ENCODE measurements around the gene HTRA1. TPM values are rescaled to one million over a fixed set of nuclear protein-coding genes. Genes with fewer than 3 reads are reported as not detected.

HTRA1 gene
- total RNA-seq, 4 donors from 2014 or later: 6.3 to 62.2 (median 25.8) TPM

GRCh38 chr10:122490786-122491680, 29.7 kb downstream of the HTRA1 start:
- Histone ChIP-seq H3K27ac (peak overlapping the region in 2 of 4 donors; percentile 70 to 76), H3K4me1 (peaks cover 9 to 99% (median 45%) of the 10 kb centered on the region in 3 donors), H3K9me3 (no peaks in the 10 kb centered on the region), H3K4me3 (no peak overlapping the region), H3K36me3 (no peaks in the 10 kb centered on the region), H3K27me3 (peaks cover 0 to 47% (median 0%) of the 10 kb centered on the region in 4 donors)
- intact Hi-C loops (cut with DNase I): no loop called here
- 40 to 62% methylated on average over 16 to 18 of the region's 26 CpGs for WGBS, 2 donors
- peak in 1 of 6 experiments; percentile 6 for TF ChIP-seq CTCF (IDR thresholded peaks at IDR 0.05)
- TF ChIP-seq POLR2A (IDR thresholded peaks at IDR 0.05): no peak
- no peak for DNase-seq

- no peak overlapping the region for H3K4me3 ChIP-seq
- peak overlapping the region in 2 of 4 donors; percentile 70 to 76 for H3K27ac ChIP-seq
- peaks cover 9 to 97% (median 40%) of the 10 kb centered on the region in 3 donors for H3K4me1 ChIP-seq
- no peaks in the 10 kb centered on the region for H3K36me3 ChIP-seq
- H3K27me3 ChIP-seq: peaks cover 0 to 47% (median 0%) of the 10 kb centered on the region in 4 donors
- WGBS, 2 donors: 53 to 59% methylated on average over 9 of the region's 9 CpGs
- DNase-seq: no peak
- H3K9me3 ChIP-seq: no peaks in the 10 kb centered on the region
- intact Hi-C loops (cut with DNase I): no loop called here
- TF ChIP-seq CTCF (IDR thresholded peaks at IDR 0.05): no peak
- TF ChIP-seq POLR2A (IDR thresholded peaks at IDR 0.05): no peak
These were observed 30.7 kb downstream of the HTRA1 start for GRCh38 chr10:122492006-122492405.

GRCh38 chr10:122492999-122493481, 31.7 kb downstream of the HTRA1 start:
- TF ChIP-seq CTCF (IDR thresholded peaks at IDR 0.05) (no peak), POLR2A (IDR thresholded peaks at IDR 0.05) (no peak)
- Histone ChIP-seq H3K9me3 (no peaks in the 10 kb centered on the region), H3K36me3 (no peaks in the 10 kb centered on the region), H3K27me3 (peaks cover 0 to 44% (median 0%) of the 10 kb centered on the region in 4 donors), H3K4me3 (no peak overlapping the region), H3K27ac (peak overlapping the region; percentile 40 to 80 (median 73)), H3K4me1 (peaks cover 9 to 87% (median 40%) of the 10 kb centered on the region in 3 donors)
- no peak for DNase-seq
- intact Hi-C loops (cut with DNase I): no loop called here
- 67% methylated on average over 6 to 7 of the region's 9 CpGs for WGBS, 2 donors

- Histone ChIP-seq H3K36me3 (no peaks in the 10 kb centered on the region), H3K4me1 (peaks cover 11 to 83% (median 44%) of the 10 kb centered on the region in 3 donors), H3K27me3 (peaks cover 0 to 37% (median 0%) of the 10 kb centered on the region in 4 donors), H3K9me3 (no peaks in the 10 kb centered on the region), H3K4me3 (no peak overlapping the region), H3K27ac (peak overlapping the region; percentile 40 to 80 (median 73))
- intact Hi-C loops (cut with DNase I): no loop called here
- 80 to 91% methylated on average over 4 of the region's 4 CpGs for WGBS, 2 donors
- TF ChIP-seq POLR2A (IDR thresholded peaks at IDR 0.05) (no peak), CTCF (IDR thresholded peaks at IDR 0.05) (no peak)
- no peak for DNase-seq
These were observed 32.4 kb downstream of the HTRA1 start for GRCh38 chr10:122493761-122494160.

Data from esophagus squamous epithelium (tissue), 5 donors.